ENCODE measurements around the gene RIN3. TPM values are rescaled to one million over a fixed set of nuclear protein-coding genes. Genes with fewer than 3 reads are reported as not detected.
A peak's percentile ranks its signal among the peaks of the same experiment; 100 is the strongest.

Gene RIN3
- total RNA-seq, 1 experiment from 2014 or later: 14.8 TPM

DNA sequence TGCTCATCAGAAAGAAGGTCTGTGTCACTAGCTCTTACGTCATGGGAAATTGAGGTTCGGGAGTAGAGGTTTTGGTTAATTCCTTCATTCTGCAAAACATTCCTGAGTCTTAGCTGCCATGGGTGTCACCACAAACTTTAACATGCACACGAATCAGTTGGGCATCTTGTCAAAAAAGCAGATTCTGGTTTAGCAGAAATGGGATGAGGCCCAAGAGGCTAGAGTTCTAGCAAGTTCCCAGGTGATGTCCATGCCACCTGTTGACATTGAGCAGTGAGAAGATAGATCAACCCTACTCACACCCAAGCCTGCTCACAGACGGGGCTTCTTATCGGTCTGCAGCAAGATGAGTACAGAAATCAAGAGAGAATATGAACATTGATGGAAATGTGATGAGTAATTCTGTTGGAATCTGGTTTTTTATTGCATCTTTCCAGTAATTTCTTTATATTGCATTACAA is 11.7 kb upstream of the RIN3 start:
- H3K4me2 ChIP-seq: no peak overlapping the region; the same call in 1 of the 2 replicates
- no peaks in the 10 kb centered on the region for H3K9me2 ChIP-seq (ENCODE audit: insufficient read depth)
- no peaks in the 10 kb centered on the region for H3K9me3 ChIP-seq (ENCODE audit: insufficient read depth, low read depth)
- TF ChIP-seq EZH2 (IDR thresholded peaks at IDR 0.05; ENCODE audit: low read depth): no peak
- TF ChIP-seq, protein P1, sequence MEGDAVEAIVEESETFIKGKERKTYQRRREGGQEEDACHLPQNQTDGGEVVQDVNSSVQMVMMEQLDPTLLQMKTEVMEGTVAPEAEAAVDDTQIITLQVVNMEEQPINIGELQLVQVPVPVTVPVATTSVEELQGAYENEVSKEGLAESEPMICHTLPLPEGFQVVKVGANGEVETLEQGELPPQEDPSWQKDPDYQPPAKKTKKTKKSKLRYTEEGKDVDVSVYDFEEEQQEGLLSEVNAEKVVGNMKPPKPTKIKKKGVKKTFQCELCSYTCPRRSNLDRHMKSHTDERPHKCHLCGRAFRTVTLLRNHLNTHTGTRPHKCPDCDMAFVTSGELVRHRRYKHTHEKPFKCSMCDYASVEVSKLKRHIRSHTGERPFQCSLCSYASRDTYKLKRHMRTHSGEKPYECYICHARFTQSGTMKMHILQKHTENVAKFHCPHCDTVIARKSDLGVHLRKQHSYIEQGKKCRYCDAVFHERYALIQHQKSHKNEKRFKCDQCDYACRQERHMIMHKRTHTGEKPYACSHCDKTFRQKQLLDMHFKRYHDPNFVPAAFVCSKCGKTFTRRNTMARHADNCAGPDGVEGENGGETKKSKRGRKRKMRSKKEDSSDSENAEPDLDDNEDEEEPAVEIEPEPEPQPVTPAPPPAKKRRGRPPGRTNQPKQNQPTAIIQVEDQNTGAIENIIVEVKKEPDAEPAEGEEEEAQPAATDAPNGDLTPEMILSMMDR (conservative IDR thresholded peaks at IDR 0.05): no peak
- H2AFZ ChIP-seq: no peak overlapping the region
- peak overlapping the region; percentile 85; the same call in 1 of the 2 replicates for H3K27ac ChIP-seq
- H3K4me1 ChIP-seq (replicated peaks; ENCODE audit: insufficient read depth): peaks cover 51% of the 10 kb centered on the region
- H3K79me2 ChIP-seq (ENCODE audit: low read depth): no peaks in the 10 kb centered on the region
- H3K36me3 ChIP-seq (ENCODE audit: low read depth): no peaks in the 10 kb centered on the region
- no peaks in the 10 kb centered on the region for H3K27me3 ChIP-seq (ENCODE audit: insufficient read depth, low read depth)
- peaks cover 31% of the 10 kb centered on the region for H3F3A ChIP-seq (ENCODE audit: insufficient read depth, low read depth)
- BruUV-seq (replicated peaks): TSS peak; percentile 36
- ChIA-PET CTCF (no interaction called here), POLR2A (ENCODE audit: unreplicated experiment) (interaction anchor here (0.6 kb wide), 1 partner anchor 380 kb away, joined by 3 read pairs; the partner anchor contains the start of genes CPSF2 and NDUFB1)
- H4K20me1 ChIP-seq (ENCODE audit: insufficient read depth): no peaks in the 10 kb centered on the region
- intact Hi-C loops (cut with micrococcal nuclease; ENCODE audit: unreplicated experiment): loop anchor here (2.0 kb wide), 1 partner anchor 29 kb away; no protein-coding TSS in a partner anchor
- no peak for DNase-seq
- H3K4me3 ChIP-seq: no peak overlapping the region

DNA sequence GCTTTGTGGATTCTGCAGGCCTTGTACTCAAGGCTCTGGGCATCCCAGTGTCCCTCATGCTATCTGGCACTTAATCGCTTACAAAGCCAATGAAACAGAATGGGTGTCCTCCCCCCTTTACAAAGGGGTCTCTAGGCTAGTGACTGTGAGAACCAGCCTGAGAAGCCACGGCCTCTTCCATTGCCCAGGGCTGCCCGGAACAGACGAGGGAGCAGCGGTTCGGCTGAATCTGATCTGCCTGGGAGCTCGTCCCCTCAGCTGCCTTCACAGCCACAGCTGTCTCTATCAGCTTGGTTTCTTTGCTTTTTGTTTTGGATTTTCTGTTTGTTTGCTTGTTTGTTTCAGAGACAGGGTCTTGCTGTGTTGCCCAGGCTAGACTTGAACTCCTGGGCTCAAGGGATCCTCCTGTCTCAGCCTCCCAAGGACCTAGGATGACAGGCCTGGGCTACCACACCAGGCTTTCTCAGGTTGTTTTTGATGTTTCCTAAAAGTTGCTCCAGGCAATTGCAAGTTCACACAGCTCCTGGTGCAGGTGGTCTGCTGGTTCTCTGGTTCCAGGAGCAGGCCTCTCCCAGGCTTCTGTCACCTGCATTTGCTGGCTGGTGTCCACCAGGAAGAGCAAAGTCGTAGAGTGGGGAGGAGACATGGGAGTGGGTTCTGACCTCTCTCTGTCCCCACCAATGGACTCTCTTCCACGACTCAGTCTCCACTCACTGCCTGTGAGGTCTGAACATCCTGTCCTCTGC is 10.9 kb upstream of the RIN3 start:
- Histone ChIP-seq H4K20me1 (ENCODE audit: insufficient read depth) (no peaks in the 10 kb centered on the region), H3K27ac (peak overlapping the region; percentile 85), H3K4me1 (replicated peaks; ENCODE audit: insufficient read depth) (peaks cover 59% of the 10 kb centered on the region), H2AFZ (no peak overlapping the region), H3F3A (ENCODE audit: insufficient read depth, low read depth) (peaks cover 38% of the 10 kb centered on the region), H3K36me3 (ENCODE audit: low read depth) (no peaks in the 10 kb centered on the region), H3K4me2 (peak overlapping the region; percentile 62), H3K9me3 (ENCODE audit: insufficient read depth, low read depth) (no peaks in the 10 kb centered on the region), H3K9me2 (ENCODE audit: insufficient read depth) (no peaks in the 10 kb centered on the region), H3K79me2 (ENCODE audit: low read depth) (no peaks in the 10 kb centered on the region), H3K27me3 (ENCODE audit: insufficient read depth, low read depth) (no peaks in the 10 kb centered on the region), H3K4me3 (no peak overlapping the region)
- BruUV-seq (replicated peaks): no TSS peak
- no peak for TF ChIP-seq EZH2 (IDR thresholded peaks at IDR 0.05; ENCODE audit: low read depth)
- TF ChIP-seq, protein P1 (conservative IDR thresholded peaks at IDR 0.05): no peak
- intact Hi-C loops (cut with micrococcal nuclease; ENCODE audit: unreplicated experiment): loop anchor here (2.0 kb wide), 1 partner anchor 30 kb away; no protein-coding TSS in a partner anchor
- POLR2A ChIA-PET (ENCODE audit: unreplicated experiment): no interaction called here
- CTCF ChIA-PET: no interaction called here
- peak; percentile 14 to 55 for DNase-seq

DNA sequence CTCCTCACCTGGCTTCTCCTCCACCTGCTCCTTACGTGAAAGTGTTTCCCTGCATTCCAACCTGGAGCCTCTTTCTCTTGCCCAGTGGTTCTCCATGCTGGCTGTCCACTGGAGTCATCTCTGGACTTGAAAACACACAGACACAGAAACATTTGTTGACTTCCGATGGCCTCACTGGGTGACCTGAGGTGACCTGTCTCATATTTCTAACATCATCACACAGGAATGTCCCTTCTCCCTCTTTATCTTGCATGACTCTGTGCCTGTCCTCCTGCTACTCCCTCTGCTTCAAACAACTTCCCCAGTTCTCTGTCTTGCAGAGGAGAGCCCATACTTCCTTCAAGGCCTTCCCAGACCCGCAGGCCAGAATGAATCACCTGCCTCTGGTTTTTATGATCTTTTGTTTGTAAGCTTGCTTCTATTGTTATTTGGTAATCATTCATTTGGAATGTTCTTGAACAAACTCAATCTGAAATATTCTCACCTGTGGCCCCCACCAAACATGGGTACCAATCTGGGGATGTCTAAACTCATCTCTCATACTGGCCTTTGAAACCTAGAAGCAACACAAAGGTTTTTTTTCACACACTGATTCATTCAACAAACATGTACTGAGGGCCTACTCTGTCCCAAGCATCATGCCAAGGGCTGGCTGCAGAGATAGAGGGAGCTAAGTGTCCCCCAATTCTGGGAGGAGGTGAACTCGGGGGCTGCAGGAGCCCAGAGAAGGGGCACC is 9.7 kb upstream of the RIN3 start:
- intact Hi-C loops (cut with micrococcal nuclease; ENCODE audit: unreplicated experiment): loop anchor here (2.0 kb wide), 3 partner anchors 31 to 177 kb away; no protein-coding TSS in a partner anchor
- no peak overlapping the region for H2AFZ ChIP-seq
- H3F3A ChIP-seq (ENCODE audit: insufficient read depth, low read depth): peaks cover 47% of the 10 kb centered on the region
- POLR2A ChIA-PET (ENCODE audit: unreplicated experiment): no interaction called here
- H3K9me2 ChIP-seq (ENCODE audit: insufficient read depth): no peaks in the 10 kb centered on the region
- no peaks in the 10 kb centered on the region for H3K79me2 ChIP-seq (ENCODE audit: low read depth)
- H3K4me2 ChIP-seq: peak overlapping the region; percentile 62
- H3K9me3 ChIP-seq (ENCODE audit: insufficient read depth, low read depth): no peaks in the 10 kb centered on the region
- TF ChIP-seq, protein P1 (conservative IDR thresholded peaks at IDR 0.05): no peak
- TF ChIP-seq EZH2 (IDR thresholded peaks at IDR 0.05; ENCODE audit: low read depth): no peak
- H4K20me1 ChIP-seq (ENCODE audit: insufficient read depth): no peaks in the 10 kb centered on the region
- H3K4me1 ChIP-seq (replicated peaks; ENCODE audit: insufficient read depth): peaks cover 69% of the 10 kb centered on the region
- H3K27ac ChIP-seq: peak overlapping the region; percentile 85
- CTCF ChIA-PET: interaction anchor here (0.6 kb wide), 1 partner anchor 142 kb away, joined by 4 read pairs; no protein-coding TSS in a partner anchor
- H3K4me3 ChIP-seq: no peak overlapping the region
- DNase-seq: peak; percentile 70 to 99
- no TSS peak for BruUV-seq (replicated peaks)
- H3K36me3 ChIP-seq (ENCODE audit: low read depth): no peaks in the 10 kb centered on the region
- H3K27me3 ChIP-seq (ENCODE audit: insufficient read depth, low read depth): no peaks in the 10 kb centered on the region
